GM15510 (cell line): ENCODE data around the gene CXCR1.

ENCODE experiments used
- POLR2A ChIP-seq: IDR thresholded peaks from 3 replicates; pipeline ENCODE4 v1.6.1; 2011; ENCODE audit warnings: borderline replicate concordance; ENCODE audit not compliant: insufficient read length; ENCODE audit errors: extremely low read depth

Gene CXCR1

GRCh38 chr2:218166791-218167190 is at the start of gene CXCR1:
CXCR1 (minus strand) TSS chr2:218166962; CDS start chr2:218165211, 1,751 bp downstream.
- no peak for TF ChIP-seq POLR2A

- TF ChIP-seq POLR2A: no peak
Observed at GRCh38 chr2:218216336-218216673, 49.5 kb upstream of the CXCR1 start.

GRCh38 chr2:218214116-218214515 is 47.4 kb upstream of the CXCR1 start:
- no peak for TF ChIP-seq POLR2A

- TF ChIP-seq POLR2A: no peak
Observed at GRCh38 chr2:218209078-218209477, 42.3 kb upstream of the CXCR1 start.

- no peak for TF ChIP-seq POLR2A
Observed at GRCh38 chr2:218202266-218202665, 35.5 kb upstream of the CXCR1 start.

GRCh38 chr2:218196974-218197373 is 30.2 kb upstream of the CXCR1 start:
- no peak for TF ChIP-seq POLR2A

- TF ChIP-seq POLR2A: no peak
Observed at GRCh38 chr2:218194880-218195279, 28.1 kb upstream of the CXCR1 start.

- no peak for TF ChIP-seq POLR2A
Observed at GRCh38 chr2:218193701-218194100, 26.9 kb upstream of the CXCR1 start.

GRCh38 chr2:218192902-218193430 is 26.2 kb upstream of the CXCR1 start:
- no peak for TF ChIP-seq POLR2A

- no peak for TF ChIP-seq POLR2A
Observed at GRCh38 chr2:218188528-218188927, 21.8 kb upstream of the CXCR1 start.

GRCh38 chr2:218187296-218188015 is 20.7 kb upstream of the CXCR1 start:
- TF ChIP-seq POLR2A: no peak

GRCh38 chr2:218186876-218187275 is 20.1 kb upstream of the CXCR1 start:
- TF ChIP-seq POLR2A: no peak

- no peak for TF ChIP-seq POLR2A
Observed at GRCh38 chr2:218186355-218186766, 19.6 kb upstream of the CXCR1 start.

- TF ChIP-seq POLR2A: no peak
Observed at GRCh38 chr2:218184331-218184730, 17.6 kb upstream of the CXCR1 start.

- no peak for TF ChIP-seq POLR2A
Observed at GRCh38 chr2:218180467-218181114, 13.8 kb upstream of the CXCR1 start.

GRCh38 chr2:218179782-218180181 is 13.0 kb upstream of the CXCR1 start:
- no peak for TF ChIP-seq POLR2A

GRCh38 chr2:218172845-218173244 is 6.1 kb upstream of the CXCR1 start:
- TF ChIP-seq POLR2A: no peak
